HG03060 (cell line): ENCODE data around the gene ITGB5.

Source experiments
- ATAC-seq: cut with Tn5 transposase; IDR thresholded peaks from one replicate; pipeline ENCODE4 v1.9.1; 2021; ENCODE audit warnings: low read depth, moderate number of reproducible peaks; ENCODE audit not compliant: unreplicated experiment

Gene ITGB5

GRCh38 chr3:124818398-124819091 is 68.6 kb downstream of the ITGB5 start:
- no peak for ATAC-seq

GRCh38 chr3:124817079-124817478 is 70.1 kb downstream of the ITGB5 start:
- ATAC-seq, result no peak

DNA sequence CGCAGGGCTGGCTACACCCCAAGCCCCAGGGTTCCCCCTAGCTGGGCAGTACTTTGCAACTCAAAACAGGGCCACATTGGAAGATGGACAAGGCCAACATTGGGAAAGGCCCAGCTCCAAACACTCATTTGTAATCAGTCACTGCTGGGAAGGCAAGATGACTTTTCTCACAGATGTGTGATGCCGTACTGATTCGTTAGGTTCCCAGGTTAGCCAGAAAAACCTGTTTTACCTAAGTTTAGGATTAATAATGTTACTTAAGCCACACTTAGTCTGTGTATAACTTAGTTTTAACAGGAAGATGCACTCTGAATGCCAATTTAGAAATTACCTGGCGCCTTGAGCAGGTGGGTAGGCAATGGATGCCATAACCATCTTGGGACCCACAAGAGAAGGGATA is 71.0 kb downstream of the ITGB5 start:
- no peak for ATAC-seq

GRCh38 chr3:124815781-124816180 is 71.4 kb downstream of the ITGB5 start:
- ATAC-seq, result no peak

- ATAC-seq, result no peak
Measured at GRCh38 chr3:124814620-124815421, 72.3 kb downstream of the ITGB5 start.

GRCh38 chr3:124813541-124813940 is 73.6 kb downstream of the ITGB5 start:
- no peak for ATAC-seq

- ATAC-seq, result peak; percentile 40
Measured at GRCh38 chr3:124812291-124813265, 74.6 kb downstream of the ITGB5 start.

- no peak for ATAC-seq
Measured at GRCh38 chr3:124811436-124811835, 75.7 kb downstream of the ITGB5 start.

GRCh38 chr3:124810970-124811369 is 76.2 kb downstream of the ITGB5 start:
- ATAC-seq, result no peak

DNA sequence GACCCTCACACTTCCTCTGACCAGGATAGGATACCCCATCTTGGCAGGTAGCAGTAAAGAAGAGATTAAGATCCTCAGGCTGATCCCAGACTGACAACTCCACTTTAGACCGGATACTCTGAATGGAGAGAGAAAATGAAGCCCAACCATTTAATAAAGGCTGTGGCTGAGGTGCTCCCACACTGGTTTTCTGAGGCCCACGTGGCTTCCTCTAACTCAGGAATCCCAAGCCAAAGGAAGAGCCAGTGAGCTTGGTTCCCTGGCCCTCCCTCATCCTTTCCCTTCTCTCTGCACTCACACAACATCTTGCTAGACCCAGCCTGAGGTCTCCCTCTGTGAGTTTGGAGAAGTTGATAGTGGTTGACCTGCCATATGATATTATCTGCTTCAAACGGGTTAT is 78.1 kb downstream of the ITGB5 start:
- no peak for ATAC-seq

DNA sequence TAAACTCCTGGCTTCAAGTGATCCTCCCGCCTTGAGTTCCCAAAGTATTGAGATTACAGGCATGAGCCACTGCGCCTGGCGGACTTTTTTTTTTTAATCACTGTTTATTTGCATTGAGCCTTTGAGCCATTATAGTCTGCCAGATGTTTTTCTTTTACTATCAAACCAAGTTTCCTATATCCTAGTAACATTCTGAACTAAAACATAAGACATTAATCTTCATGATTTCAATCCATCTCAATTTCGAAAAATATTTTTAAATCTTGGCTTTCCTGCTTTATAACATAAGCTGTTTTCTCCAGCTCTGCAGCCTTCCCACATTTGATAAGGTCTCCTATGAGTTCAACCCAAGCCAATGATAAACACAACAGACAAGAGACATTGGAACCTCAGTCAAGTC is 81.5 kb downstream of the ITGB5 start:
- ATAC-seq, result no peak

GRCh38 chr3:124804875-124805274 is 82.3 kb downstream of the ITGB5 start:
- no peak for ATAC-seq

GRCh38 chr3:124802702-124803101 is 84.5 kb downstream of the ITGB5 start:
- no peak for ATAC-seq

GRCh38 chr3:124802061-124802698 is 85.0 kb downstream of the ITGB5 start:
- ATAC-seq, result no peak

GRCh38 chr3:124800511-124801258 is 86.5 kb downstream of the ITGB5 start:
- ATAC-seq, result no peak

- no peak for ATAC-seq
Measured at GRCh38 chr3:124800076-124800475, 87.1 kb downstream of the ITGB5 start.

GRCh38 chr3:124799676-124800075 is 87.5 kb downstream of the ITGB5 start:
- no peak for ATAC-seq

DNA sequence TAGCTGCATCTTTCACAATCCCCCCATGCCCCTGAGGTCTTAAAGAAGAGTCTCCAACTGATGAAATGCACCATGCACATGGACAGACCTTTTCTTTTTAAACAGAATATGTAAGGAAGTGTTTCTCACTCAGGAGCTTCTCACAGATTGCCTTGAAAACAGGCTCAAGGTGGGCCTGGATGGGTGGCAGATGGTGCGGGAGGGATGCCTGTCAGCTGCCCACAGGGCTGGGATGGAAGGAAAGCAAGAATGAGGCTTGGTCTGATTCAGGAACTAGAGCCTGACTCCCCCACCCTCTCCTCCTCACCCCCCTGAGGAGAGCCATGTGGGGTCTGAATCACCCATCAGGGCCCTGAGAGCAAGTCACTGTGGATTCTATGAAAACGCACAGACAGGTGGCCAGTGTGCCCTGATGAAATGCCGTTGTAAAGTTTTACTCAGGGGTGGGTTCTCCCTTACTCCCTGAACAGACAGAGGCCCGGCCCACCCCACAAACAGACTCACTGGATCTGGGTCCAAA is 89.7 kb downstream of the ITGB5 start:
- ATAC-seq, result no peak

DNA sequence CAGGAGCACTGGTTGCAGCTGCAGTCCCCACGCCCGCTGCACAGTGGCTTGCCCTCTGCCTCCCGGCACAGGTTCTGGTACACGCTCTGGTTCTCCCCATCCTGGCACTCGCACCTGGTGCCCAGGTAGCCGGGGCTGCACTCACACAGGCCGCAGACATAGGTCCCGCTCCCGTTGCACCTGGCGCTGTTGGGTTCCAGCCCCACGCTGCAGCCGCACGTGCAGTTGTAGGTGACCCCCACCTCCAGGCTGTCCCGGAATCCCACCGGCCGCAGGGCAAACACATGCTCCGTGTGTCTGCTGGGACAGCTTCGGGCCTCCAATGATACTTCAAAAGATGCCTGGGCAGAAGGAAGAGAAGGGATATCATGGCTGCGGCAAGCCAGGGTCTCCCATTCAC is 90.7 kb downstream of the ITGB5 start:
- no peak for ATAC-seq
